NB4 (cell line): ENCODE results near the gene MUTYH.

Experiments
- CTCF ChIP-seq: IDR thresholded peaks from one replicate; pipeline ENCODE4 v1.5.1; 2012; ENCODE audit warnings: low read depth, low read length
- MYC ChIP-seq: IDR thresholded peaks from 2 replicates; pipeline ENCODE4 v1.6.1; 2011; ENCODE audit warnings: low read depth, low read length
- POLR2A ChIP-seq: IDR thresholded peaks from 2 replicates; pipeline ENCODE4 v1.6.1; 2011; ENCODE audit warnings: mild to moderate bottlenecking; ENCODE audit not compliant: insufficient read length; ENCODE audit errors: extremely low read depth

- TF ChIP-seq CTCF (no peak), POLR2A (no peak), MYC (no peak)
Measured at GRCh38 chr1:45348609-45348965, 8.3 kb upstream of the MUTYH start.
